Fibroblast of the aortic adventitia (primary cell): ENCODE results near the gene ADIRF. TPM values are rescaled to one million over a fixed set of nuclear protein-coding genes. Genes with fewer than 3 reads are reported as not detected.

ENCODE experiments used
- DNase-seq: peaks from one replicate; pipeline ENCODE4 v3.0.0-alpha.2; 2010; ENCODE audit warnings: low read depth
- H3K4me3 ChIP-seq: 2 replicates; pipeline ENCODE4 v1.5.1; 2011; ENCODE audit warnings: low read depth, mild to moderate bottlenecking, control low read depth, low read length, moderate library complexity
- total RNA-seq: library from RNA; depleted of rRNA; stranded (reverse); fragments of >200 nt; gene quantifications from 2 replicates; pipeline ENCODE4 v1.2.3, GENCODE V29; 2012; ENCODE audit warnings: low replicate concordance
- TF ChIP-seq, protein P1 (sequence below): IDR thresholded peaks from 2 replicates; pipeline ENCODE4 v1.5.1; 2011; ENCODE audit warnings: mild to moderate bottlenecking, low read length, control low read depth, inconsistent platforms; ENCODE audit not compliant: insufficient read depth

Gene ADIRF
- total RNA-seq, 1 donor: 37.8 TPM

DNA sequence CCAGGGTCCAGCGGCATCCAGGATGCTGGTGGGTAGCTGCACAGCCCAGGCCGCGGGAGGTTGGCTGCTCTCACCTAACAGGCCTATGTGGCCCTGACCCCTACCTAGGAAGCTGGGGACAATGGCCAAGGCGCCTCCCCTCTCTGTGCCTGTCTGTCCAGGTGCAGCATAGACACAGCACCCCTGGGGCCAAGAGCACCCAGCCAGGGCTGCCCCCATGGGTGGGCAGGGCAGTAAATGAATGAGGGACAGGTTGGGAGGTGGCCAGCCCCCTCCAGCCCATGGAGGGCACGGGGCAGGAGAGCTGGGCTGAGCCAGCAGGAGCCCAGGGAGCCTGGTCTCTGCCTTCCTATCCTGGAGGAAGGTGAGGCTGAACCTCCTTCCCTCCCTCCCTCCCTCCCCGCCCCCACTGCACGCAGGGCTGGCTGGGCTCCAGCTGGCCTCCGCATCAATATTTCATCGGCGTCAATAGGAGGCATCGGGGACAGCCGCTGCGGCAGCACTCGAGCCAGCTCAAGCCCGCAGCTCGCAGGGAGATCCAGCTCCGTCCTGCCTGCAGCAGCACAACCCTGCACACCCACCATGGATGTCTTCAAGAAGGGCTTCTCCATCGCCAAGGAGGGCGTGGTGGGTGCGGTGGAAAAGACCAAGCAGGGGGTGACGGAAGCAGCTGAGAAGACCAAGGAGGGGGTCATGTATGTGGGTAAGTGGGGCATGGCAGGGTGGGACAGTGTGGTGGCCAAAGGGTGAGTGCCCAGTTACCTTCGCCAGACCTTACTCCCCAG, 10.0 kb upstream of the ADIRF start, which contains the start of gene SNCG:
SNCG (plus strand) TSS at position 484 of the 785 bp plus-strand sequence; CDS start at position 583, 99 bp downstream.
- DNase-seq: no peak
- TF ChIP-seq, protein P1, sequence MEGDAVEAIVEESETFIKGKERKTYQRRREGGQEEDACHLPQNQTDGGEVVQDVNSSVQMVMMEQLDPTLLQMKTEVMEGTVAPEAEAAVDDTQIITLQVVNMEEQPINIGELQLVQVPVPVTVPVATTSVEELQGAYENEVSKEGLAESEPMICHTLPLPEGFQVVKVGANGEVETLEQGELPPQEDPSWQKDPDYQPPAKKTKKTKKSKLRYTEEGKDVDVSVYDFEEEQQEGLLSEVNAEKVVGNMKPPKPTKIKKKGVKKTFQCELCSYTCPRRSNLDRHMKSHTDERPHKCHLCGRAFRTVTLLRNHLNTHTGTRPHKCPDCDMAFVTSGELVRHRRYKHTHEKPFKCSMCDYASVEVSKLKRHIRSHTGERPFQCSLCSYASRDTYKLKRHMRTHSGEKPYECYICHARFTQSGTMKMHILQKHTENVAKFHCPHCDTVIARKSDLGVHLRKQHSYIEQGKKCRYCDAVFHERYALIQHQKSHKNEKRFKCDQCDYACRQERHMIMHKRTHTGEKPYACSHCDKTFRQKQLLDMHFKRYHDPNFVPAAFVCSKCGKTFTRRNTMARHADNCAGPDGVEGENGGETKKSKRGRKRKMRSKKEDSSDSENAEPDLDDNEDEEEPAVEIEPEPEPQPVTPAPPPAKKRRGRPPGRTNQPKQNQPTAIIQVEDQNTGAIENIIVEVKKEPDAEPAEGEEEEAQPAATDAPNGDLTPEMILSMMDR: no peak
- no peak within 1 kb of the TSS for H3K4me3 ChIP-seq

DNA sequence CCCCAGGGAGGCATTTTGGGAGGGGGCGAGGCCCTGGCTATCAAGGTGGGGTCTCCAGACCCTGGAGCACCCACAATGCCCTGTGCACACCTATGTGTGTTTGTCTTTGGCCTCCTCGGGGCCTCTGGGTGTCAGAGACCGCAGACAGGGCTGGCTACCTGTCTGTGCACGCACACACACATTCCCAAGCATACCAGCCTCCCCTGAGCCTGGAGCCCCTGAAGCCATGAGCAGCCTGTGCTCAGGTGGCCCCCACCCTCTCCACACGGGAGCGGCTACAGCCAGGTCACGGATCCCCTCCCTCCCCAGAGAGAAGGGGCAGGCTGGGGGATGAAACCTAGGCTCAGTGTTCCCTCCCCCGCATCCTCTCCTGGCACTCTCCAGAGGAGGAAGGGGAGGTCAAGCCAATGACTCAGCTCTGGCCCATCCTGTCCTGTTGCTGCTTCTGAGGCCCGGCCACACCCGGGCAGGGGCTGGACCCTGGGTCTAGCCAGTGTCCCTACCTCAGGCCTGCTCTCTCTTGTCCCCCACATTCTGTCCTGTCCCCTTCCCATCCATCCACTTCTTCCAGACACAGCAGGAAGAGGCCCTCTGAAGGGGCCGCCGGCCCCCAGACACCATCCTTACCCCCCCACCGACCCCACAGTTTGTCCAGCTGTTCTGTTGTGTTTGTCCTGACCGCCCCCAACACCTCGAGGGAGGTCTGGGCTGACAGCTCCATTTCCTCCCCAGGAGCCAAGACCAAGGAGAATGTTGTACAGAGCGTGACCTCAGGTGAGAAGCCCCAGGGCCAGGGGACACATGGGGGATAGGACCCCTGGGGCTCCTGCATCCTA, 9.2 kb upstream of the ADIRF start:
- TF ChIP-seq, protein P1: no peak
- H3K4me3 ChIP-seq: no peak overlapping the region
- DNase-seq: peak; percentile 64

DNA sequence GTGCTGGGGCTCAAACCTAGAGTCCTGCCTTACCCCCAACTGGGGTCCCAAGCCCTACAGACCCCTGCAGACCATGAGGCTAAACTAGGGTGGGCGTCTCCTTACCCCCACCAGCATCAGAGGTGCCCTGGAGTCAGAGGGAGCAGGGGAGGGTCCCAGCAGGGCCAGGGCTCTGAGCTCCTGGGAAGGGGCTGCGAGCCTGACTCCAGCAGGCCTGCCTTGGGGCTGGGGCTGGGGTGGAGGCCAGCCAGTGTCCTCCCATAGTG, 8.6 kb upstream of the ADIRF start:
- no peak for DNase-seq
- no peak overlapping the region for H3K4me3 ChIP-seq
- TF ChIP-seq, protein P1: no peak

DNA sequence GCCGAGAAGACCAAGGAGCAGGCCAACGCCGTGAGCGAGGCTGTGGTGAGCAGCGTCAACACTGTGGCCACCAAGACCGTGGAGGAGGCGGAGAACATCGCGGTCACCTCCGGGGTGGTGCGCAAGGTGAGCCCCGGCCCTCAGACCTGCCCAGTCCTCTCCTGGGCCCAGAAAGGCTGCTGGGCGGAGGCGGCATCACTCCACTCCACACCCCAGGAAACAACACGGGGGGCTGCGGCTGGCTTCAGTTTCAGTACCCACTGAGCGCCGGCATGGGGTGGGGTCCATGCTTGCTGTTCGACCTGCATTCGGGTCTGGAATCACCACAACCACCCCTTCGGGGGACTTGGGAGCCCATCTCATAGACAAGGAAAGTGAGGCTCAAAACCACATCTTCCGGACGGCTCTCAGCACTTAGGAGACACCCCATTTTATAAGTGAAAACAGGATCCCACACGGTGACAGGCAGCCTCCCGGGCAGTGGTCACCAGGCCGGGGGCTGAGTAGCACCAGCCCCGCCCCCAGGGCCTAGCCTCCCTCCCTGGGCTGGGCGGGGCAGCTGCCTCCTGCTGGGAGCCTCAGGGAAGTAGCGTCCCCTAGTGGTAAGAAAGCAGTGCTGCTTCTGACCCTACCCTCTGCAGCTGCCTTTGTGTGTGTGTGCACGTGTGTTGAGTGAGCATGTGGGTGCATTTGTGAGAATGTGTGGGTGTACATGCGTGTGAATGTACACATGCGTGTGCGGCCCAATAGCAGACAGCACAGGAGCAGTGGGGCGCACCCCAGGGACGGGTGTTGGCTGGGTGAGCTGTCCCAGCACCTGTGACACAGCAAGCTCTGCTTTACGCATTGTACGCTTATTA, 8.0 kb upstream of the ADIRF start:
- TF ChIP-seq, protein P1: peak; percentile 98
- peak; percentile 76 for DNase-seq
- no peak overlapping the region for H3K4me3 ChIP-seq

DNA sequence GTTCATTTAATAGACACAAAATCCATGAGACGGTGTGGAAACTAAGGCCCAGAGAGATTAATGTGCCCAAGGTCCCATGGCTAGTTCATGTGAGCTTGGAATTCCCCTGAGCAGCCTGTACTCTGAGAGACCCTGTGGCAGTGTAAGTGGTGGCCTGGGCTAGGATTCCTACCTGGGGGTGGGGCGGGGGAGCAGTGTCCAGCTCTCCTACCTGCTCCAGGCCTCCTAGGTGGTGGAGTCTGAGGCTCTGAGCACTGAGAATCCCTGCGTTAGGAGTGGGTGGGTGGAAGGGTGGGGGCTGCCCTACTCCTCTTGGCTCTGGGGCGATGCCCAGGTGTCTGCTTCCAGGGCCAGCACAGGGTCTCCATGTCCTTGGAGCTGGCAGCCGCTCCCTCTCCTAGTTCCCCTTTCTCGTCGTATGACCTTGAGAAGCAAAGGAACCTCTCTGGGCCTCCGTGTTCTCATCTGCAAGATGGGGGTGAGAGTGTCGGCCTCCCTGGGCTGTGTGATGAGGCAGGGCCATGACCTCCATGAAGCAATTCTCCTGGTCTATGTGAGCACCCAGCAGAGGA, 7.3 kb upstream of the ADIRF start:
- no peak for DNase-seq
- no peak overlapping the region for H3K4me3 ChIP-seq
- TF ChIP-seq, protein P1: no peak

DNA sequence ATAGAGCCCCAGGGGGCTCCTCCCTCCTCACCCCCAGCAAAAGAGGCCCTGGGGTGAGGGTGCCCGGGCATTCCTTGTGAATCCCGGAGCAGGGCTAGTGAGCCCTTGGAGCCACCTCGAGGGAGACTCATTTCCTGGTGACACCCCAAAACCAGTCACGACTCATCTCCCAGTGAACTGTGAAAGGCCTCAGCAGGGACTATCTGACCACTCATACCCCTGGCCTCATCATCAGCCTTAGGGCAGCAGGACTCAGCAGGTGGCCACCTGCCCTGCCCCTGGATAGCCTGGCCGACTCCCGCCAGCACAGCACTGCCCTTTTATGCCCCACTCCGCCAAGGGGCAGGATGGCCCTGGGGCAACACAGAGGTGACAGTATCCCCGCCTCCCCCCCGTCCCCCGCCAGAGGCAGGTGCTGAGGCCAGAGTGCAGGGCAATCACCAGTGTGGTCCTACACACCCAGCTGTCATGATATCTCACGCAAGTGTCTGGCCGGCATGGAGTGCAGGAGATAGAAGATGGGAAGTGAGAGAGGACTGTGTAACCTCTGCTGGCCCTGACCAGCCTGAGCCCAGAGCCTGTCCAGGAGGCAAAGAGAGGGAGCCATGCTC, 6.7 kb upstream of the ADIRF start:
- TF ChIP-seq, protein P1: no peak
- H3K4me3 ChIP-seq: no peak overlapping the region
- no peak for DNase-seq
